Measurements from ENCODE around the gene KRT13.
A peak's percentile ranks its signal among the peaks of the same experiment; 100 is the strongest.

KRT13 gene

GRCh38 chr17:41505809-41506767 is 676 bp upstream of the KRT13 start:
- Histone ChIP-seq H3K4me2 (ENCODE audit: insufficient read depth, low read length, poor library complexity, severe bottlenecking) (no peak overlapping the region), H2BK120ac (ENCODE audit: low read depth, low read length) (no peak overlapping the region), H2BK12ac (ENCODE audit: low read length) (no peak overlapping the region), H3K27me3 (ENCODE audit: control insufficient read depth in 3 of 3, insufficient read depth in 3 of 3, low read depth in 1 of 3, low read length in 3 of 3) (peaks cover 0 to 12% (median 0%) of the 10 kb centered on the region in 3 experiments), H4K91ac (ENCODE audit: low read depth, low read length, poor library complexity) (no peak overlapping the region), H3K27ac (replicated peaks; ENCODE audit: low read length) (no peak overlapping the region), H3K9me3 (replicated peaks in 1 of 2; ENCODE audit: control insufficient read depth in 2 of 2, insufficient read depth in 1 of 2, low read depth in 1 of 2, low read length in 2 of 2) (no peaks in the 10 kb centered on the region), H2AFZ (ENCODE audit: low read length) (no peak overlapping the region), H3K18ac (ENCODE audit: low read length) (no peak overlapping the region), H3K4ac (ENCODE audit: low read length) (no peak overlapping the region), H3K4me1 (ENCODE audit: control insufficient read depth in 2 of 2, insufficient read depth in 1 of 2, low read depth in 1 of 2, low read length in 2 of 2) (peaks cover 0 to 4% of the 10 kb centered on the region in 2 donors), H2BK15ac (ENCODE audit: low read length) (no peak overlapping the region), H3K4me3 (ENCODE audit: low read length in 2 of 2) (no peak overlapping the region), H3K79me1 (ENCODE audit: low read depth, low read length) (no peaks in the 10 kb centered on the region), H4K8ac (ENCODE audit: low read depth, low read length) (no peak overlapping the region), H2BK5ac (ENCODE audit: low read length) (no peak overlapping the region), H2AK5ac (ENCODE audit: low read depth, low read length) (peak overlapping the region; percentile 30), H3K14ac (ENCODE audit: low read length) (no peak overlapping the region), H3K9ac (ENCODE audit: low read depth, low read length, poor library complexity) (no peak overlapping the region), H3K36me3 (replicated peaks in 1 of 2; ENCODE audit: control insufficient read depth in 2 of 2, insufficient read depth in 2 of 2, low read length in 2 of 2) (no peaks in the 10 kb centered on the region), H3K23ac (ENCODE audit: low read depth, low read length, poor library complexity) (no peak overlapping the region)
- WGBS, 2 donors (ENCODE audit: extremely low coverage in 2 of 2, insufficient read length in 2 of 2, insufficient replicate concordance in 1 of 2): no CpG with 5 or more reads among the region's 14 CpGs
- no peak for DNase-seq (ENCODE audit: low spot score)

- WGBS, 2 donors (ENCODE audit: extremely low coverage in 2 of 2, insufficient read length in 2 of 2, insufficient replicate concordance in 1 of 2): no CpG with 5 or more reads among the region's 8 CpGs
These were observed 1.0 kb downstream of the KRT13 start for GRCh38 chr17:41504246-41504977.

GRCh38 chr17:41503202-41503601 is 2.2 kb downstream of the KRT13 start:
- no peak for DNase-seq (ENCODE audit: low spot score)
- Histone ChIP-seq H3K79me1 (ENCODE audit: low read depth, low read length) (no peaks in the 10 kb centered on the region), H4K8ac (ENCODE audit: low read depth, low read length) (no peak overlapping the region), H3K18ac (ENCODE audit: low read length) (no peak overlapping the region), H3K36me3 (replicated peaks in 1 of 2; ENCODE audit: control insufficient read depth in 2 of 2, insufficient read depth in 2 of 2, low read length in 2 of 2) (no peaks in the 10 kb centered on the region), H4K91ac (ENCODE audit: low read depth, low read length, poor library complexity) (no peak overlapping the region), H3K4ac (ENCODE audit: low read length) (no peak overlapping the region), H2BK5ac (ENCODE audit: low read length) (no peak overlapping the region), H2BK120ac (ENCODE audit: low read depth, low read length) (no peak overlapping the region), H3K4me1 (ENCODE audit: control insufficient read depth in 2 of 2, insufficient read depth in 1 of 2, low read depth in 1 of 2, low read length in 2 of 2) (peaks cover 0 to 11% of the 10 kb centered on the region in 2 donors), H2AFZ (ENCODE audit: low read length) (no peak overlapping the region), H3K27ac (replicated peaks; ENCODE audit: low read length) (no peak overlapping the region), H3K9me3 (replicated peaks in 1 of 2; ENCODE audit: control insufficient read depth in 2 of 2, insufficient read depth in 1 of 2, low read depth in 1 of 2, low read length in 2 of 2) (no peaks in the 10 kb centered on the region), H3K4me3 (ENCODE audit: low read length in 2 of 2) (no peak overlapping the region), H3K4me2 (ENCODE audit: insufficient read depth, low read length, poor library complexity, severe bottlenecking) (no peak overlapping the region), H3K14ac (ENCODE audit: low read length) (no peak overlapping the region), H2AK5ac (ENCODE audit: low read depth, low read length) (no peak overlapping the region), H3K9ac (ENCODE audit: low read depth, low read length, poor library complexity) (no peak overlapping the region), H2BK15ac (ENCODE audit: low read length) (no peak overlapping the region), H3K27me3 (ENCODE audit: control insufficient read depth in 3 of 3, insufficient read depth in 3 of 3, low read depth in 1 of 3, low read length in 3 of 3) (peaks cover 0 to 8% (median 0%) of the 10 kb centered on the region in 3 experiments), H2BK12ac (ENCODE audit: low read length) (no peak overlapping the region), H3K23ac (ENCODE audit: low read depth, low read length, poor library complexity) (no peak overlapping the region)
- WGBS, 2 donors (ENCODE audit: extremely low coverage in 2 of 2, insufficient read length in 2 of 2, insufficient replicate concordance in 1 of 2): no CpG with 5 or more reads among the region's 9 CpGs

More at GRCh38 chr17:41504246-41504977, 1.0 kb downstream of the KRT13 start:
- Histone ChIP-seq H3K27ac (replicated peaks; ENCODE audit: low read length) (no peak overlapping the region), H2BK12ac (ENCODE audit: low read length) (no peak overlapping the region), H2BK5ac (ENCODE audit: low read length) (no peak overlapping the region), H3K4me3 (ENCODE audit: low read length in 2 of 2) (no peak overlapping the region), H2BK120ac (ENCODE audit: low read depth, low read length) (no peak overlapping the region), H3K4ac (ENCODE audit: low read length) (no peak overlapping the region), H3K4me1 (ENCODE audit: control insufficient read depth in 2 of 2, insufficient read depth in 1 of 2, low read depth in 1 of 2, low read length in 2 of 2) (peaks cover 0 to 11% of the 10 kb centered on the region in 2 donors), H2BK15ac (ENCODE audit: low read length) (no peak overlapping the region), H4K91ac (ENCODE audit: low read depth, low read length, poor library complexity) (no peak overlapping the region), H2AK5ac (ENCODE audit: low read depth, low read length) (no peak overlapping the region), H4K8ac (ENCODE audit: low read depth, low read length) (no peak overlapping the region), H3K27me3 (ENCODE audit: control insufficient read depth in 3 of 3, insufficient read depth in 3 of 3, low read depth in 1 of 3, low read length in 3 of 3) (peaks cover 0 to 8% (median 0%) of the 10 kb centered on the region in 3 experiments), H3K4me2 (ENCODE audit: insufficient read depth, low read length, poor library complexity, severe bottlenecking) (no peak overlapping the region), H3K9ac (ENCODE audit: low read depth, low read length, poor library complexity) (no peak overlapping the region), H3K9me3 (replicated peaks in 1 of 2; ENCODE audit: control insufficient read depth in 2 of 2, insufficient read depth in 1 of 2, low read depth in 1 of 2, low read length in 2 of 2) (no peaks in the 10 kb centered on the region), H3K14ac (ENCODE audit: low read length) (no peak overlapping the region), H3K36me3 (replicated peaks in 1 of 2; ENCODE audit: control insufficient read depth in 2 of 2, insufficient read depth in 2 of 2, low read length in 2 of 2) (no peaks in the 10 kb centered on the region), H3K79me1 (ENCODE audit: low read depth, low read length) (no peaks in the 10 kb centered on the region), H3K23ac (ENCODE audit: low read depth, low read length, poor library complexity) (no peak overlapping the region), H2AFZ (ENCODE audit: low read length) (no peak overlapping the region), H3K18ac (ENCODE audit: low read length) (no peak overlapping the region)
- DNase-seq (ENCODE audit: low spot score): no peak
